GM18508 (cell line): ENCODE measurements around the gene ZRANB2.

ENCODE experiments used
- ATAC-seq: cut with Tn5 transposase; IDR thresholded peaks from one replicate; pipeline ENCODE4 v1.9.1; 2021; ENCODE audit warnings: moderate number of reproducible peaks; ENCODE audit not compliant: insufficient read depth, unreplicated experiment

The ZRANB2 gene

GRCh38 chr1:71072273-71072672, 8.6 kb downstream of the ZRANB2 start:
- ATAC-seq = no peak

GRCh38 chr1:71071720-71072119, 9.1 kb downstream of the ZRANB2 start:
- no peak for ATAC-seq

- ATAC-seq = peak; percentile 56
These were observed 12.3 kb downstream of the ZRANB2 start for GRCh38 chr1:71068325-71069240.

- no peak for ATAC-seq
These were observed 26.0 kb downstream of the ZRANB2 start for GRCh38 chr1:71054791-71055190.

- ATAC-seq = no peak
These were observed 26.5 kb downstream of the ZRANB2 start for GRCh38 chr1:71054281-71054731.

GRCh38 chr1:71053758-71054157, 27.1 kb downstream of the ZRANB2 start:
- ATAC-seq = no peak

- ATAC-seq = no peak
These were observed 27.7 kb downstream of the ZRANB2 start for GRCh38 chr1:71053146-71053545.

GRCh38 chr1:71049951-71050598, 30.8 kb downstream of the ZRANB2 start:
- peak; percentile 71 for ATAC-seq

GRCh38 chr1:71047635-71048607, 32.9 kb downstream of the ZRANB2 start, which contains the start of gene PTGER3:
TSS of gene PTGER3 (minus strand) at chr1:71047816. CDS start at chr1:71047577, 239 bp downstream.
- ATAC-seq = no peak

GRCh38 chr1:71046891-71047634, 33.8 kb downstream of the ZRANB2 start:
- ATAC-seq = no peak

- ATAC-seq = no peak
These were observed 35.3 kb downstream of the ZRANB2 start for GRCh38 chr1:71045463-71046028.

GRCh38 chr1:71044833-71045232, 36.0 kb downstream of the ZRANB2 start:
- no peak for ATAC-seq

GRCh38 chr1:71043065-71043464, 37.8 kb downstream of the ZRANB2 start:
- no peak for ATAC-seq

- no peak for ATAC-seq
These were observed 39.0 kb downstream of the ZRANB2 start for GRCh38 chr1:71041806-71042205.

- ATAC-seq = no peak
These were observed 41.1 kb downstream of the ZRANB2 start for GRCh38 chr1:71039661-71040262.

- ATAC-seq = no peak
These were observed 41.9 kb downstream of the ZRANB2 start for GRCh38 chr1:71038942-71039341.

- ATAC-seq = no peak
These were observed 42.8 kb downstream of the ZRANB2 start for GRCh38 chr1:71037829-71038620.

- no peak for ATAC-seq
These were observed 43.8 kb downstream of the ZRANB2 start for GRCh38 chr1:71037066-71037465.
